ENCODE data around the gene NYAP2.

Gene NYAP2

DNA sequence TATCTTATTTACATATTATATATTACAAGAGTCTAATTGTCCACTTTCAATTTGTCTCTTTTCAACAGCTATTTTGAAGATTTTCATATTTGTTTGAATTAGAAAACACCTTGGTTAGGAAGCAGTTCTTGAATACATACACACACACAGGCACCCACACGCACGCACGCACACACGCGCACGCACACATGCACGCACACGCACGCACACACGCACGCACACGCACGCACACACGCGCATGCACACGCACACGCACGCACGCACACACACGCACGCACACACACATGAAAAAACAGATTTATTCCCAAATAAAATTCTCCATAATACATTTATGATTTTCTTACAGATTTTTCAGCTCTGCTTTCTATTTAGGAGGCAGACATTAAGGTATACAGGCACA lies 220.7 kb downstream of the NYAP2 start:
- no peak for DNase-seq (ENCODE audit: low read depth in 2 of 2)

DNA sequence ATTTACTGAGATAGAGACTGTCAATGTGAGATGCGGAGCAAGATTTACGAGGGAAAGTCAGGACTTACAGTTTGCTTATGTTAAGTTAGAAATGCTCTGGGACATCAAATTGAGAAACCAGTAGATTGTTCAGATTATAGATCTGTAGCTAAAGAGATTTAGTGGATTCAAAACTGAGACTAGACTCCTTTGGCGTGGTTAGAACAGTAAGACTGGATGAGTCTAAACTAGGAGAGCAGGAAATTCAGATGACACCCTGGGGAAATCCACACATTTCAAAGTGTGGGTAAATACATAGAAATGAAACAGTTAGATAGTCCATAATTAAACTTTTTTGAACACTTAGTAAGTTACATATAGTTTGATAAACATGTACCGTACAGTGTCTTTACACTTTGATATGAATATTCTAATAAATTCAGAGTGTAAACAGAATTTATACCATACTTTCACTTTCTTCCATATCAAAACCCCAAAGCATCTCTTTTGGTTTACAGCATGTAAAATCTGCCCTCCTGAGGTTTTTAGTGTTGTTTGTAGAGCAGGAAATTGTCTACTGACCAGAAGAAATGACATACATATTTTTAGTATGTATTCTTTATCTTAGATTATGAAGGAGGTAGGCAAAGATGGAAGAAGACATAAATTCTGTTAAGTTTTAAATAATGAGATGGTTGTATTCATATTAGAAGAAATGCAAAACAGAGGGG lies 231.5 kb downstream of the NYAP2 start:
- DNase-seq (ENCODE audit: low read depth in 2 of 2) = no peak

DNA sequence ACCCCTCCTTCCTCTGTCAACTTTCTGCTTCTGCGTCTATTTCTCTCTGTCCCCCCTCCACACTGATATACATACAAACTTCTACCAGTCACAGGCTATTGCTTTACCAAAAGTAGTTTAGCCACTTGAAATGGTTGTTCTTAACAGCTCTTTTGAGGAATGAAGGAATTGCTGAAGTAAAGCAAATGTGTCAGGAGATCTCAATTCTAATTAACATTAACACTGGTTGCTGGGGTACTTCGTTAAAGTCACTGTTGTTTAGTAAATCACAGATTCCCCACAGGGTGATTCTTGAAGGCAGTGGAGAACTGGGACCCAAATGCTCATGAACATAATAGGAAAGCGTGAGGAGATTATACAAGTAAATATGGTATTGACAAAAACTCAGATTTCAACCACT lies 232.8 kb downstream of the NYAP2 start:
- no peak for DNase-seq (ENCODE audit: low read depth in 2 of 2)

DNA sequence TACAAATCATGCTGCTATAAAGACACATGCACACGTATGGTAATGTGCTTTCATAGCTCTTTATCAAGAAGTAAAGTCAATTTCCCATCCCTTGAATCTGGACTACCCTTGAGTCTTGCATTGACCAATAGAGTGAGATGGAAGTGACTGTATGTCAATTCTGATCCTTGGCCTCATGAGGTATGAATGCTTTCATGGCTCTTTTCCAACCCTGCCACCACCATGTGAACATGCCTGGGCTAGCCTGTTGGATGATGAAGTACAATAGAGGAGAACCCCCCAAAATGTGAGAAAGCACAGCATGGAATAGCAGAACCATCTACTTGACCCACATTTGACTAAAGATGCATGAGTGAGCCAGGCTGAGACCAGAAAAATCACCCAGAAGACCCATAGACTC lies 237.0 kb downstream of the NYAP2 start:
- no peak for DNase-seq (ENCODE audit: low read depth in 2 of 2)

GRCh38 chr2:225637259-225637658 lies 237.7 kb downstream of the NYAP2 start:
- no peak for DNase-seq (ENCODE audit: low read depth in 2 of 2)

DNA sequence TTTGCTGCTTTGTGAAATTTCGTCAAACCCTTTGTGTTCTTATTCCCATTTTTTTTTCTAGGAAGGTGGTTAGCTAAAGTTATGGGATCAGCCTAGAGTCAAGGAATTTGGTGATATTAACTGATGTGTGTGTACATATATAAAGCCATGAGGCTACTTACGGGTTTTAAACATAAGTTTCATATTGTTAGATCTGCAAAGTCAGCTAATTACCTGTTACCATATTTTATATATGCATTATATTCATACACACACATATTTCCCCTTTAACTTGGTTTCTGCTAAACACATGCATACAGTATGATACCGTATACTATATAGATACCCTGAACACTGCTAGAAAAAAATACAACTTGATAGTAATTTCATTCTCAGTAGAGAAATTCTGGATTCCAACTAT lies 241.0 kb downstream of the NYAP2 start:
- no peak for DNase-seq (ENCODE audit: low read depth in 2 of 2)

DNA sequence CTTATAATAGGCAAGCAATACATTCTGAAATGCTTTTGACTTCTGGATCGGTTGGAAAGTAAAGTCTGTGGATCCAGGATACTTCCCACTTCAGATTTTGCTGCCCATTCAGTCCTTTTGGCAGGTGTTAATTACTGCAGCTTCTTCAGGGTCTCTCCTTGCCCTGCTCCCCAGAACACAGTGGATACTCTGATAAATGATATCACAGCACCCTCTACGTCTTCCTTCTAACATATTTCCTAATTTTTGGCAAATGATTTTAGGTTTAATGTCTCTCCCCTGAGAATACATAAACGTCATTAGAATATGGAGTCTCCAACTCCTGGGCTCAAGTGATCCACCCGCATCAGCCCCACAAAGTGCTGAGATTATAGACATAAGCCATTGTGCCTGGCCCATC lies 249.8 kb downstream of the NYAP2 start:
- DNase-seq (ENCODE audit: low read depth in 2 of 2) = no peak

DNA sequence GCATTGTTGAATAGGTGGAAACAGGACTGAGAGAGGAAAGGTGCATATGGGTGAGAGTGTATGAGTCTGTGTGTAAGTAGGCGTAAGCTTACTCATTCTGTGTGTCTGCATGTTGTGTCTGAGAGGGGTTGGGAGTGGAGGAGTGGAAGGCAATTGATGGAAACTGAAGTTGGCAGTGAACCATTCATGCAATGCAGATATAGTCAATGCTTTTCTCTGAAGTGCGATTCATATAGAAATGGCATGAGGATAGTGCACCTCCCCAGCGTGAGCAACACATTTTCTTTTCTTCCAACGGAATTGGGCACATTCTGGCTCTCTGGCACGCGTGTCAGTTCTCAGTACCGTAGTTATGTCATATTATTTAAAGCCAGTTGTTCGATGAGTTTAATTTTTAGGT lies 250.5 kb downstream of the NYAP2 start:
- no peak for DNase-seq (ENCODE audit: low read depth in 2 of 2)

- peak; percentile 71 to 73 for DNase-seq (ENCODE audit: low read depth in 2 of 2)
Observed at GRCh38 chr2:225660262-225661131, 261.0 kb downstream of the NYAP2 start.

DNA sequence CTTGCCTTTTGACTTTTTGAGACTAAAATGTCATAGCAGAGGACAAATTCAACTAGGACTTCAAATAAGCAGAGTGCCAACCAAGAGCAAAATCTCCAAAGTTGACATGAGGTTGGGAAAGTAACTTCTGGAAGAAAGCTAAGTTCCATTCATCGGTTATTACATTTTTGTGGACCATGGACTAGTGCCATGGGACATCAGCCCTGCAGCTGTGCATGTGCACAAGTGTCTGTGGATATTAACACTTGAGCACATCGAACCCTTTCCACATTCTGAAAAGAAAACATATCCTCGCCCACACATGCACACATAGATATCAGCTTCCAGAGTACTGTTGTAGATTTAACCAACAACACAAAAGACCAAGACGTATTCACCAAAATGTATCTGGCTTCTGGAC lies 262.6 kb downstream of the NYAP2 start:
- no peak for DNase-seq (ENCODE audit: low read depth in 2 of 2)

DNA sequence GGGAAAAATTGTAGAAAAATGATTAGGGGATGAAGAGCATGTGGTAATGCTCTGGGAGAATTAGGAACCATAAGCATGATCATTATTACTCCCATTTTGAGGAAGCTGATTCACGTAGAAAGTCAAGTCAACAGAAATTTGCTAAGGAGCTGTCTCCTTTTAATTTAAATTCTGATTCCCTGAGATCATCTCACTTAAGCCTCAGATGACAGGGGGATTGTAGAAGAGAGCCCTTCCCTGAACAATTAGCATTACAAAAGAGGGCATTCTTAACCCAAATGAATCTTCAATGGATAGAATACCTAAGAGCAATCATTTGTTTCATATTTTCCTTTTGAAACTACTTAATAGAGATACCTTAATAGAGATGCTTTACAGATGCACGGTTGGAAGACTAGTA lies 267.9 kb downstream of the NYAP2 start:
- no peak for DNase-seq (ENCODE audit: low read depth in 2 of 2)

DNA sequence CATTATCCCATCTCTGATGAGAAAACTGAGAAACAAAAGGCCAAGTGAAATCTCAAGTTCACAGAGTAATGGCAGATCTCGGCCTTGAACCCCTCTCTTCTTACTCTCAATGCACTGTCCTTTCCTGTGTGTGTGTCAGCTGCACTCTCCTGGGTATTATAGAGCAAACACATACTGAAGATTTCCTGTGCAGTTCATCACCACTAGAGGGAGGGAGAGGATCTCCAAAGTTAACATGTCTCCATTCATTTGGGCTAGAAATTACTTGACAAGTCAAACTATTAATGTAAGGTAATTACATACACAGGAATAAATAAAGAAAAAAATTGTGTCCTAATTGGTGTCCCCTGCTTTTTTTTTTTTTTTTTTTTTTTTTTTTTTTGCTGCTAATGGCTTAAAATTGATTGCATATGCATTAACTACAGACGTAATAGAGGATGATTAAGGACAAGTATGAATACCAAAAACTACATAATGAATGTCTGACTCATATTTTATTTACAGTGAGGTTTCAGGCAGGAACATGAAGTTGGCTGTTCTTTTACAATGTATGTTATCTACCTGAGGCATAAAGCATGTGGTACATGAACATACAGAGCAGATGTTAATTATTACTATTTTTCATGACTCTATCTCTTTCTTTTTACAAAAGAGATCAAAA lies 269.2 kb downstream of the NYAP2 start:
- peak in 1 of 2 donors; percentile 3 for DNase-seq (ENCODE audit: low read depth in 2 of 2)

DNA sequence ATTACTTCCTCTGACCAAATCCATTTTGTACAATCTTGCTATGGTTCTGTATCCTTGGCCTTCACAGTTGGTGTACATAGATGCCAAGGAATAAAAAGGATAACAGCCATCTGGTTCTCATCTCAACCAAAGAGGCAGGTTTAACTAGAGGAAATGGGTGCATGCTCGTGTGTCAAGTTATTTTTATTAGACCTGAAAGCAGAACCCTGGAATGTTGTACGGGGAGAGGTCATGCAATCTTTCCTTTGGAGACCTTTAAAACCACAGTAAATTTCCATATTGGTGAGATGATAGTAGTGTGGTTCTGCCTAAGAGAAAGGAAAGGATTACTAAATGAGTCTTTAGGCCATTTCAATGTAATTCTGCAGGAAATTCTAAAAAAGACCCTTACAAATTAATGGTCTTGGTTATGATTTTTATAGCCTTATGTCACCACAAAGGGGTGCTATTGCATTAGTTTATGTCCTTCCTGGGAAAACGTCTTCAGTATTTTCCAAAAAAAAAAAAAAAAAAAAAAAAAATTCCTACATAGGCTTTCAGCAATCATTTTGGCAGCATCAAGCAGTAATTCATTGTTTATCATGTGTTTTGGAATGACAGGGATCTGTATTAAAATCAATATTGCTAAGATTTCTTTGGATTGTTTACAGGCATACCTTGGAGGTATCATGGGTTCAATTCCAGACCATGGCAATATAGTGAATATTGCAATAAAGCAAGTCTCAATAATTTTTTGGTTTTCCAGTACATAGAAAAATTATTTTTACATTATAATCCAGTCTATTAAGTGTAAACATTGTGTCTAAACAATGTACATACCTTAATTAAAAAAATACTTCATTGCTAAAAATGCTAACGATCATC lies 270.8 kb downstream of the NYAP2 start:
- DNase-seq (ENCODE audit: low read depth in 2 of 2) = no peak

GRCh38 chr2:225678792-225679191 lies 279.3 kb downstream of the NYAP2 start:
- no peak for DNase-seq (ENCODE audit: low read depth in 2 of 2)

DNA sequence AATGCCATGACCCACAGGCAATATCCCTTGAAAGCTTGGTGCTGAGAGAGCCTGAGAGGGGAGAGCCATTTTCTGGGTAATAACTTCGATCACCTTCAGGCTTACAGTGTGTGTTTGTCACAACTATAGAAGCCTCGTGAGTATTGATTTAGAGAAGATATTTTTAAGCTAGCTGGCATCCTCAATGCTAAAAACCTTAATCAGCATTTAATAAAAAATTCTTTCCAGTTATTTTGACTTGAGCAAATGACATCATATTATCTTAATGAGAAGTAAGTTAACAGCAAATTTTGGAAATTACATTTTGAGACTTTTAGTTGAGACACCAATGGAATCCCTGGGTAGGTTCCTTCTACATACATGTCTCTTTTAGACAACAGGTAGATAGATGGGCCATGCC lies 283.7 kb downstream of the NYAP2 start:
- DNase-seq (ENCODE audit: low read depth in 2 of 2) = no peak

GRCh38 chr2:225690153-225690552 lies 290.6 kb downstream of the NYAP2 start:
- no peak for DNase-seq (ENCODE audit: low read depth in 2 of 2)

GRCh38 chr2:225691711-225692110 lies 292.2 kb downstream of the NYAP2 start:
- DNase-seq (ENCODE audit: low read depth in 2 of 2) = no peak

- no peak for DNase-seq (ENCODE audit: low read depth in 2 of 2)
Observed at GRCh38 chr2:225693259-225693658, 293.7 kb downstream of the NYAP2 start.

DNA sequence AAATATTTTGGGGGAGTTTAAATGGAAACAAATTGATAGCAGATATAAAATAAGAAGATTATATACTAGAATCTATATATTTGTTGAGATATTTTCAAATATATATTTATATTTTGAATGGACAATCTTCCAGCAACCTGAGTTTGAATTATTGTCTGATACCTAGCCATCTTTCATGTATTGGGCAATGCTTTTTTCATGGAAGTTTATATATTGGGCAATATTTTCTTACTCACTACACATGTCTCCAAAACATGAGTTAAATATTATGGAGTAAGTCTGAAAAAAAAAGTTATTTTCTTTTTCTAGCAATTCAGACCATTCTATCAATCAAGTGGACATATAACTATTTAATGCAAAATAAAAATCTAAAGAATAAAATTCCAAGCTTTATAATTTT lies 295.2 kb downstream of the NYAP2 start:
- DNase-seq (ENCODE audit: low read depth in 2 of 2) = no peak

GRCh38 chr2:225697936-225698335 lies 298.4 kb downstream of the NYAP2 start:
- no peak for DNase-seq (ENCODE audit: low read depth in 2 of 2)

Measured in activated CD4-positive, alpha-beta T cell treated with anti-CD3 and anti-CD28 coated beads for 24 hours (primary cell).